Measurements from ENCODE around the gene GIPC2.
"Not testable (repeated sequence)": the region's sequence is repeated elsewhere in the genome, so short reads cannot be mapped to it uniquely, and the experiment has no call there.

GIPC2 gene

GRCh38 chr1:78045926-78046778, at the start of gene GIPC2:
Gene GIPC2, plus strand, starts transcription at chr1:78045966. Its CDS starts 129 bp downstream, at chr1:78046095.
- no peak for DNase-seq (ENCODE audit: low read depth)

DNA sequence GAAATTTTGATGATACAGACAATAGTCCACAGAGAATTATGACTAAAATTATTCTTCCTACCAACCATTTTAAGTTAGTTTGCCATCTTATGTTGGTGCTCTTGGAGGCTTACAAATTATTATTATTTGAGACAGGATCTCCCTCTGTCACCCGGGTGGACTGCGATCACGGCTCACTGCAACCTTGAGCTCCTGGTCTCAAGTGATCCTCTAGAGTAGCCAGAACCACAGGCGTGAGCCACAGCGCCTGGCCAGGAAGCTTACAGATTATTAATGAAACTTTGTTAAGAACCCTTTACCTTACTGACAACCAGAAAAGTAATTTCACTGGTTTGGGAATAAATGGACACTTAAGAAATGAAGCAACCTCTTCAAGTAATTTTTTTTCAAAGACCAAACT, 49.0 kb upstream of the GIPC2 start:
- DNase-seq (ENCODE audit: low read depth): no peak

DNA sequence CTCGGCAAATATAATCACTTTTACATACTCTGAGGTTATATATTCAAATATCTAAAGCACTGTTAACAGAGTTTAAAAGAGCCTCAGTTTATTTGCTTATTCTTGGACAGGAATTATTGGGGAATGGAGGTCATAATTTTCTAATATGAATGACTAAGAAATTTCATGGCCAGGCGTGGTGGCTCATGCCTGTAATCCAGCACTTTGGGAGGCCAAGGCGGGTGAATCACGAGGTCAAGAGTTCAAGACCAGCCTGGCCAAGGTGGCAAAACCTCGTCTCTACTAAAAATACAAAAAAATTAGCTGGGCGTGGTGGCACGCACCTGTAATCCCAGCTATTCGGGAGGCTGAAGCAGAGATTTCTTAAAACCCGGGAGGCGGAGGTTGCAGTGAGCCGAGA, 45.2 kb upstream of the GIPC2 start:
- not testable (repeated sequence) for DNase-seq (ENCODE audit: low read depth)

- DNase-seq (ENCODE audit: low read depth): no peak
Measured at GRCh38 chr1:78003070-78003746, 42.6 kb upstream of the GIPC2 start.

DNA sequence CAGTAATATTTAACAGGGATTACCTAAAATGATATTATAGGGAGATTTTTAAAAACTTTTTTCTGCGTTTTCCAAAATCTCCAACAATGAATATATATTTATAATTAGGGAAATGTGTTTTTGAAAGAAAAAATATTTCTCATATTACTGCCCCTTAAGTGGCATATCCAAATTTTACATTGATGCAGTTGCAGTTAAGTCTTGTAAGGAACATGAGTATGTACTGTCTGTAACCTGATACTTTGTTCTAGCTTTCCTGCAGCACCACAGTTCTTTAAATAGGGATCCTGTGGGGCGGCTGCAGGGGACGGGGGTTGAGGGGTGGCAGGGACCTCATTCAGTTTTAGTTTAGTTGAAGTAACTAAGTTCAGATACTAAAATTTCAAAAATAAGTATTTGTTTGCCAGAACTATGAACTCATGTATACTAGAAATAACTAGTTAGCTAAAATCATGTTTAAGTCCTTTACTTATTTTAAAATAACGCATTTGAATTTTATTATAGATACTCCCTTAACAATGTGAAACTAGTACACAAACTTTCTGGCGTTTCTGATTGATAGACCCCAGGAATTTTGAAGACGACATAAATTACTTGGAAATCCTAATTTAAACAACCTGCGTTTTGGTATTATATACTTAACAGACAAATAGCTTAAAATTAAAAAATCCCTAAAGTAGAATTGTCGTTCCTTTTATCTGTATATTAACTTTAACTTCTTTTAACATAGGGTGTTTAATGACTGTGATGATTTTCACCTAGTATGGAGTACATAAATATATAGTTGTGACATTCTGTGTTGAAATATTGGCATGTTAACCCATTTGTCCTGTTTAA, 41.7 kb upstream of the GIPC2 start:
- DNase-seq (ENCODE audit: low read depth): no peak

DNA sequence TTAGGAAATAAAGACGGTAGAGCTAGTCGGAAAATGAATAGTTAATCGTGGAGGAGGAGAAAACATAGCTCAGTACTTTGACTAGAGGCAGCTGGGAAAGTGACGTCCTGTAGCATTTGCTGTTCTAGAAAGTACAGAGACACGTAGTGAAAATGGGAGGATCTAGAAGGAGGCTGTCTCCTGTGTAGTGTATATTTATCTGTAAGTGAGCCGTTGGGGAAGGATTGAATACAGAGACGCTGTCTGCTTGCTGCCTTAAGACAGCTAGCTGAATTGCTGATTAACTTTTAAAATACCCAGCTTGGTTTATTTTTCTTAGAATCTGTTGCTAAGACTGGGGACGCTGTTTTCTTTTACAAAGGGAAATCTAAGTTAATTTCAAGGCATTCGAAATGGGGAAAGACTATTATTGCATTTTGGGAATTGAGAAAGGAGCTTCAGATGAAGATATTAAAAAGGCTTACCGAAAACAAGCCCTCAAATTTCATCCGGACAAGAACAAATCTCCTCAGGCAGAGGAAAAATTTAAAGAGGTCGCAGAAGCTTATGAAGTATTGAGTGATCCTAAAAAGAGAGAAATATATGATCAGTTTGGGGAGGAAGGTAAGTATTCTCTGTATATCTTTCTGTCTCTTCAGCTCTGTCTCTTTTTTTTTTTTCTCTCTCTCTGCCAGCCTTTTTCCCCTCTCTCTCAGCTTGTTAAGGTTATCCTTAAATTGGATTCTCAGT, 40.9 kb upstream of the GIPC2 start, which contains the start of gene DNAJB4:
TSS of gene DNAJB4 (plus strand) at position 221 of the 729 bp plus-strand sequence. CDS start at position 393, 172 bp downstream.
- DNase-seq (ENCODE audit: low read depth): peak; percentile 62

GRCh38 chr1:78005448-78005722, 40.4 kb upstream of the GIPC2 start:
- DNase-seq (ENCODE audit: low read depth): no peak

DNA sequence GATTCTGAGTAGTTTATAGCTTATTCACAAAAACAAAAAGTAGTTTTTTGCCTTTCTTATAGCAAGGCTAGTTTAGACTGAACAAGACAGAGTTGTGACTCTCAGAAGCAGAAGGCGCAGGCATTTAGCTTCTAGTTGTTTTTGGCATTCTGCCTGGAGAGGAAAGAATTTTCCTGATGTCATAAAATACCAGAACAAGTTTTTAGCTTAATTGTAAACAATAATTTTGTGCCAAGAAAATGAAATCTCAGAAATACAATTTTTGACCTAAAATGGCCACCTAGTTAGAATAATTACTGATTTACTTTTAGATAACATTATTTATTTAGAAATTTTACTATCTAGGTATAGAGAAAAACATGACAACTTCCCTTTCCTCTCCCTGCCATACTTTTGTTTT, 40.0 kb upstream of the GIPC2 start:
- DNase-seq (ENCODE audit: low read depth): no peak

GRCh38 chr1:78006521-78006920, 39.2 kb upstream of the GIPC2 start:
- DNase-seq (ENCODE audit: low read depth): no peak

DNA sequence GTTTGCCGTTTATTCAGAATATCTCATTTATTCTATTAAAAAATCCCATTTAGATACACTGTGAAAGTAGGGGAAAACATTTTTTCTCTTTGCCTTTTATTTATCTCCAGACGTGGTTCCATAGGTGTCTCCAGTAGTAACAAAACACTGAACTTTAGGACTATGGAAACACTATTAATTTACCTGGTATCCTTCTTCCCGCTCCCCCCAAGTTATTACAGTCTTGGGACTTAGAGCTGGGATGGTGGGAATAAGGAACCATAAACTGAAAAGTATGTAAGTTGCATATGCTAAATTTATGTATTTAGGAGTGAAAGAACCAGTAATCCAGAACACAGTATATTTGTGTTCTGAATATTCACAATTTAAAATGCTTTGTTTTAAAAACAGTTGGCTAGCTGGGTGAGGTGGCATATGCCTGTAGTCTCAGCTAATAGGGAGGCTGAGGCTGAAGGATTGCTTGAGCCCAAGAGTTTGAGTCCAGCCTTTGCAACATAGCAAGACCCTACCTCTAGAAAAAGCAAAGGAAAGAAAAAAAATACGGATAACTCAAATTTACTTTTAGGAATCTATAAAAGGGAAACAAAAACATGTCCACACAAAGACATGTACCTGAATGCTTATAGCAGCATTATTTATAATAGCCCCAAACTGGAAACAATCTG, 38.0 kb upstream of the GIPC2 start:
- DNase-seq (ENCODE audit: low read depth): no peak

- no peak for DNase-seq (ENCODE audit: low read depth)
Measured at GRCh38 chr1:78009276-78009675, 36.5 kb upstream of the GIPC2 start.

DNA sequence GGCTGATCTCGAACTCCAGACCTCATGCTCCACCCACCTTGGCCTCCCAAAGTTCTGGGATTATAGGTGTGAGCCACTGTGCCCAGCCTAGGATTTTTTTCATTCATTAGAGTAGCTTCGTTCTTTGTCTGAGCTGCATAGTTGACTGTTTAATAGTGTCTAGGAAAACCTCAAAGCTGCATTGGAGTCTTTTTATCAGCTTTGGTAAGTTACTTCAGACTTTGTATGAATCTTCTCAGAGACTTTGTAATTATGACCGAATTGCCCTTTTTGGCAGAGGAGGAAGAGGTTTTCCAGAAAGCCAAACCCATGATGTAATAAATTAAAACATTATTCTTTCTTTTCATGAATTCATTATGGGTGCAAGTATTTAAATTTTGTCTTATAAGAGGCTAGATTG, 35.9 kb upstream of the GIPC2 start:
- no peak for DNase-seq (ENCODE audit: low read depth)

DNA sequence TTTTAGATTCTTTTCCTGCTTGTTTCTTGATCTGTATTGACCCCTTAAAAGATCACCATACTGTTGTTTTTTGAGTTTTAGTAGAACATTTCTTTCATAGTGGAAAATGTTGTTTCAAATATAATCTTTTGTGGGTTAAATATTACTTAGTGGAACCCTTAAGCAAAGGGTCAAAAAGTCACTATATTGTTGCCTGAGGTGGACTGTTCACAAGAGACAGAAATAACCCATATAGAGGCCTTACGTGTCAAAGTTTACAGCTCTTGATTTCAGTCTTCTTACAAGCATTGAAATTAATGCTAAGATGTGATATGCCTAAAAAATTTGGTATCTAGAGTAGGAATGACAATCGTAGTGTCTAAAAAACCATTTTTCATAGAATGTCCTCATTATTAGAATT, 34.7 kb upstream of the GIPC2 start:
- no peak for DNase-seq (ENCODE audit: low read depth)

GRCh38 chr1:78015148-78015547, 30.6 kb upstream of the GIPC2 start:
- DNase-seq (ENCODE audit: low read depth): no peak

- DNase-seq (ENCODE audit: low read depth): no peak
Measured at GRCh38 chr1:78019024-78019423, 26.7 kb upstream of the GIPC2 start.

DNA sequence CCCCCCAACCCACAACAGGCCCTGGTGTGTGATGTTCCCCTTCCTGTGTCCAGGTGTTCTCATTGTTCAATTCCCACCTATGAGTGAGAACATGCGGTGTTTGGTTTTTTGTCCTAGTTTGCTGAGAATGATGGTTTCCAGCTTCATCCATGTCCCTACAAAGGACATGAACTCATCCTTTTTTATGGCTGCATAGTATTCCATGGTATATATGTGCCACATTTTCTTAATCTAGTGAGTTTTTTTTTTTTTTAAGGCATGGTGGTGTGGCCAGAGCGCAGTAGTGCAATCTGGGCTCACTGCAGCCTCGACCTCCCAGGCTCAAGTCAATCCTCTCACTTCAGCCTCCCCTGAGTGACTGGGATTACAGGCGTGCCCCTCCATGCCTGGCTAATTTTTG, 24.6 kb upstream of the GIPC2 start:
- DNase-seq (ENCODE audit: low read depth): not testable (repeated sequence)

- DNase-seq (ENCODE audit: low read depth): no peak
Measured at GRCh38 chr1:78029793-78030192, 16.0 kb upstream of the GIPC2 start.

GRCh38 chr1:78032996-78033796, 12.6 kb upstream of the GIPC2 start:
- DNase-seq (ENCODE audit: low read depth): no peak

DNA sequence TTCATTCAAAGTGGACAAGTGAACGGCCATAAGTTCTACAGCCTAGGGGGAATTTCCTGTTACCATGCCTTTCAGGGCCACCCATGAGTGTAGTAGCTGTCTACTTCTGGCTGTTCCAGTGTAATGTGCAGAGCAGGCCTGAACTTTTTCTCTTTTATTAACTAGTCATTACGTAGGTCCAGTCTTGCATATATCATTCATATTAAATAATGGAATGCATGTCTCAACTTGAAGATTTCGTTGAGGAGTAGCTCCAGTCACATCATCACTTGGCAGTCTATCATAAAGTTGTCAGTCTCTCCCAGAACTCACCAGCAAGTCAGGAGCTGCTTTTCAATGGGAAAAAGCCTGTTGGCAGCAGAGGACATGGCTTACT, 12.0 kb upstream of the GIPC2 start:
- DNase-seq (ENCODE audit: low read depth): no peak

GRCh38 chr1:78035121-78035520, 10.6 kb upstream of the GIPC2 start:
- DNase-seq (ENCODE audit: low read depth): no peak

DNA sequence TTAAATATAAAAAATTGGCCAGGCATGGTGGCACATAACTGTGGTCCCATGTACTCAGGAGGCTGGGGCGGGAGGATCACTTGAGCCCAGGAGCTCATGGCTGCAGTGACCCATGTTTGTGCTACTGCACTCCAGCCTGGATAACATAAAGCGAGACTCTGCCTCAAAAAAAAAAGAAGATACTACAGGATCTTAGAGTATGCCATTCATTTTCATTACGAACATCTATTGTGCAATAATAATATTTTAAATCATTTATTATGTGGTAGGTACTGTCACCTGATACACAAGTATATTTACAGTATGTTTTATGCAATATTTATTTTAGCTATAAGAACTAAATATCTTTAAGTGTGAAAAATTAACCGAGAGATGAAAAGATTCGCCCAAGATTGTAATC, 9.3 kb upstream of the GIPC2 start:
- no peak for DNase-seq (ENCODE audit: low read depth)
